C4-2B (cell line): ENCODE results near the gene WHAMM.

Experiments
- CTCF ChIP-seq: fragments of 450-650 bp; conservative IDR thresholded peaks from 2 replicates; pipeline ENCODE4 v1.5.1; 2017; ENCODE audit warnings: mild to moderate bottlenecking
- ZFX ChIP-seq: fragments of 450-650 bp; IDR thresholded peaks from 2 replicates; pipeline ENCODE4 v1.6.1; 2017

GRCh38 chr15:82843566-82843965 is 34.1 kb downstream of the WHAMM start:
- TF ChIP-seq CTCF = no peak
- no peak for TF ChIP-seq ZFX
